ENCODE data around the gene MIOX.

- TF ChIP-seq CTCF (IDR thresholded peaks at IDR 0.05 in 4 of 5, conservative IDR thresholded peaks at IDR 0.05 in 1 of 5) (no peak), POLR2A (IDR thresholded peaks at IDR 0.05) (peak; percentile 72 to 82)
These were observed 43.4 kb downstream of the MIOX start, which contains the start of gene TYMP for GRCh38 chr22:50529897-50530579.
